HTR-8/SVneo (cell line): ENCODE data around the gene PELI2.
"Not testable (repeated sequence)": the region's sequence is repeated elsewhere in the genome, so short reads cannot be mapped to it uniquely, and the experiment has no call there.

Experiments
- DNase-seq: peaks from one replicate; pipeline ENCODE4 v3.0.0; 2011; ENCODE audit warnings: low spot score, mixed read lengths; ENCODE audit not compliant: insufficient read length
- FAIRE-seq: peaks from 2 replicates; lab custom pipeline; 2011; peaks lifted over from hg19 to GRCh38; lab: Jason Lieb, UNC

Gene PELI2

DNA sequence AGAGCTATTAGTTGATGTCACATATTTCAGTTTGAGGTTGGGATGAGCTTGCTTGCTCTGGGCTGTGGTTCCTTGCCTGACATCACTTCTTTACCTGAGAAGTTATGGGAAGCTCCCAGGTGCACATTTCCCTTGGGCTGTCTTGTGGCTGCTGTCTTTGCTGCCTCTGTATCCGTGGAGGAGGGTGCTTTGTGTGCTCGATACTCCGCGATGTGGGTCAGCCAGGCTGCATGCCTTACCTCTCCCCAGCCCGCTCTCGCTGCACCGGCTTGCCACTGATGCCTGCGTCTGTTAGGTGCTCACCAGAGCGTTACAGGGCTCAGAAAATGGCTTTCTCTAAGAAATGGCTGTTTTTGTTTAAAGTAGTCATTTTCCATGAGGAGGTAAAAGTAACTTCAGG is 19.6 kb downstream of the PELI2 start:
- no peak for DNase-seq
- FAIRE-seq, result peak; percentile 63

DNA sequence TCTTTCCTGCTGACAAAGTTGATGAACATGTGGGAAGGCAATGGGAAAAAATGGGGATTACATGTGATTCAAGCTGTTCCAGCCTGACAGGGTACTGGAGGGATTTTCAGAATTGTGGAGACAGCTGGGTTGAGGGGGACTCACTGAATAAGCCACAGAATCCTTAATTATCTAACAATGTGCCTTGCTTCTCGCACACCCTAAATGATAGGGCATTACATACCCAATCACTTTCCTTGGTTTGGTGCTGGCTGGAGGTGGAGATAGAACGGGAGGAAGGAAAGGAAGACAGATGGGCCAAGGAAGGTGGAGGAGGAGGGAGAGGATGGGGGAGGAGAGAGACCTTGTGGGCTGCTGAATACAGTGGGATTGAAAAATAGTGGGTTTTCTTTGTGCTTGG is 20.7 kb downstream of the PELI2 start:
- no peak for DNase-seq
- no peak for FAIRE-seq

DNA sequence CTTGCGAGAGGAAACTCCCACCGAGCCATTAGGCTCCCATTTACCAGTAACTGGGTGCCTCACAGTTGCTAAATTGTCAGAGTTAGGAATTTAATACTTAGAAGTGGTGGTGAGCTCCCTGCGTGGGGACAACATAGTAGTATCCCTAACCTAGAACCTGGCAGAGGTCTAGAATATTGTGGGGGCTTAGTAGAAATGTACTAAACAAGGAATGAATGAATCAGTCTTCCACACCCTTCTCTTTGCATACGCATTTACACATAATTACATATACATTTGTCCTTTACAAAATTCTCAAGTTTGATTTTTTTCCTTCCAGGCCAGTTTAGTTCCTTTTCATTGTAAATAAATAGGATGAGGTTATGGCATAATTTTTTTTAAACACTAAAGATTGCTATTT is 24.1 kb downstream of the PELI2 start:
- FAIRE-seq (no peak), DNase-seq (no peak)

DNA sequence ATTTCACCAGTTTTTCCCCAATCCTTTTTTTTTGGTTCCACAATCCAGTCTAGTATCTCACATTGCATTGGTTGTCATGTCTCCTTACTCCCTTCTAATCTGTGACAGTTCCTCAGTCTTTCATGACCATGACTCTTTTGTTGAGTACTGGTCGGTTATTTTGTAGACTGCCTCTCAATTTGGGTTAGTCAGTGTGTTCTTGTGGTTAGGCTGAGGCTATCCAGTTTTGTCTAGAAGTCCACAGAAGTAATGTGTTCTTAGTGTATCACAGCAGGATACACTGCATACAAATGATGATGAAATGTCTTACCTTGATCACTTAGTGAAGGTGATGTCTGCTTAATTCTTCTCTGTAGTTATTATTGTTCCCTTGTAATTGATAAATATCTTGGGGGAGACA is 24.8 kb downstream of the PELI2 start:
- no peak for DNase-seq
- no peak for FAIRE-seq

DNA sequence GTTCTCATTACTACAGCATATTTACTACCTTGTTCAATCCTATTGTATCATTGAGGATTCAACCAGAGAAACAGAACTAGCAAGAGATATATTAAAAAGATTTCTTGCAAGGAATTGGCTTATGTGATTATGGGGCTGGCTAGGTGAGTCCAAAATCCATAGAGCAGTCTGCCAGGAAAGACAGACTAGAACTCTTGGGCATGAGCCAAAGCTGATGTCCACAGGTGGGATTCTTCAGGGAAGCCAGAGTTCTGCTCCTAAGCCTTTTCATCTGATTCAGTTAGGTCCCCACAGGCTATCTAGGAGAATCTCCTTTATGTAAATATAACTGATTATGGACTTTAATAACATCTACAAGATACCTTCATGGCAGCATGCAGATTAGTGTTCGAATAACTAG is 26.0 kb downstream of the PELI2 start:
- DNase-seq (no peak), FAIRE-seq (no peak)

DNA sequence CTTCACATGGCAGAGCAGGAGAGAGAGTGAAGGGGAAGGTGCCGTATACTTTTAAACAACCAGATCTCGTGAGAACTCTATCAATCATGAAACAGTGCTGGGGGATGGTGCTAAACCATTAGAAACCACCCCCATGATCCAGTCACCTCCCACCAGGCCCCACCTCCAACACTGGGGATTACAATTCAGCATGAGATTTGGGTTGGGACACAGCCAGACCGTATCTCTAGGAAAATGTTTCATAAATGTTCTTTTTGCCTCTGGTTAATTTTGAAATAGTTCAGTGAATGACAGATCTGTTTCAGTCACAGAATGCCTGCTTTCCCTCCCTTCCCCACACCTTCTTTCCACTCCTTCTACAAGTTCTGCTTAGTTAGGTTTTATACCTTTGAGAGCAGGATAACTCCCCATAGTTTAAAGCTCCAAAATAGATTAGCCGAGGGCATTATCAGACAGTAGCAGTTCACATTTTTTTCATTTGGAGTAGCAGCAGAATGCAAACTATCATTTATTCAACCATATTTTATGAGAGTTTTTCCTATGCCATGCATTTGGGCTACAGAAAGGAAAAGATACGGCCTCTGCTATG is 27.1 kb downstream of the PELI2 start:
- DNase-seq, result no peak
- no peak for FAIRE-seq

DNA sequence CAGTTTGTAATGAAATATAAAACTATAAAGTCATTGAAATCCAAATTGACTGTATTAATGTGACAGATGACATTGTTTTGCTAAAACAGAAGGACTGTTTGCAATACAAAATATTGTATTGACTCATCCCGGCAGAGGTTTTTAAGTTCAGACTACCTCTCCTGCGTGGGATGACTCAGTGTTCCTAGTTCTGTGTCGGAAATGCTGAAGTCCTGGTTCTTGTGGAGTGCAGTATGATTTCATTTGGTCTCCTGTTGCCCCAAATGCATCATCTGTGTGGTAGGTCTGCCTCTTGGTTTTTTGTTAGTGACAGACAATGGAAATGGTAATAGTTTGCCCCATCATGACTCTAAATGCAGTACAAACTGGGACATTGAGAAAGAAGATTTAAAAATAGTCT is 27.8 kb downstream of the PELI2 start:
- DNase-seq (no peak), FAIRE-seq (peak; percentile 44)

DNA sequence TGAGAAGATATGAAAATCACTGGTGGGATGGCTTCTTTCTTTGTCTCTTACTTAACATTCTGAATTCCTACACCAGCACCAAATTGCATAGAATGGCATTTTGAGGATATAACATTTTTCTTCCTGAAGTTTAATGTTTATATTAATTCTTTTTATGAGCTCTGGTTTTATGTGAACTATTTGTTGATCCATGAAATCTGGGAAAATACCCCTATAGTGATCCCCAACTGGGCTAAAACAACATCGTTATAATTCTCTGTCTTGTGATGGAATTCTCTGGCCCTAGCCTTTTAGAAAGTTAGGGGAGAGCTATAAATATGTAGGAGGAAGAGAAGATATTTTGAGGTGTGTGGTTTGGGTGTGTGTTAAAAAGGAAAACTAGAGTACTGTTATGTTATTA is 29.2 kb downstream of the PELI2 start:
- no peak for FAIRE-seq
- DNase-seq, result no peak

DNA sequence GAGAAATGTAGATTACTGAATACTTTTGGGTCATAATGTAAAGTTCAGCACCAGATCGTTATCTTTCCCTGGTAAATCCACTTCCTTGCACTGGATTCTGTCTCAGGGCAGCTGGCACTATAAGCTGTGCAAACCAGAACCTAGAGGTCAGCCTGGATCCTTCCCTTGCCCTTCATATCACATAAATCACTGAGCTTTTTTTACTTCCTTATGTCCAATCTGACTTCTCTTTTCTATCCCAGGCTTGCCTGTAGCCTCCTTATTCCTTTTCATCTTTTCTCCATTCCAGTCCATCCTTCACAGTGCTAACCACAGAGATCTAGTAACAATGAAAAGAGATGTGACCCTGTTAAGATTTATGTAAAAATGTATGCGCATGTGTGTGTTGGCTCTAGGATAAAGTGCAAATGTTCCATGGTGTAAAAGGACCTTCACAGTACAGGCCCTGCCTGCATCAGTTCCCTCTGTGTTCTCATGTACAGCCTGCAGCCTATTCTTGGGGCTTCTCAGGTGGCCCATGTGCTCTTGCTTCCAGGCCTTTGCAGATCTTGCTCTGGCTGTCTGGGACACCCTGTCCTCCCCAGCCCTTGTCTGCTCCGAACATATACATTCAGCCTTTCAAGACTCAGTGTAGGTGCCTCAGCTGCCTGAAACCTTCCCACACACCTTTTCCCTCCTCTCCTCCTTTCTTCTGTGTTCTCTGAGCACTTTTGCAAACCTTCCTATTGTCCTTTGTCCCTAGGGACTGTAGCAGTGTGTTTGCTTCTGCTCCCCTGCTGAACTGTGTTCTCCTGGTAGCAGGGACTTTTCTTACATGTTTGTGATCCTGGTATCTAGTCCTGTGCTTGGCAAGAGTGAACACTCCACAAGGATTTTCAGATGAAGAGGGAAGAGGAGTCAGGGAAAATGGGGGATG is 30.0 kb downstream of the PELI2 start:
- DNase-seq (no peak), FAIRE-seq (no peak)

DNA sequence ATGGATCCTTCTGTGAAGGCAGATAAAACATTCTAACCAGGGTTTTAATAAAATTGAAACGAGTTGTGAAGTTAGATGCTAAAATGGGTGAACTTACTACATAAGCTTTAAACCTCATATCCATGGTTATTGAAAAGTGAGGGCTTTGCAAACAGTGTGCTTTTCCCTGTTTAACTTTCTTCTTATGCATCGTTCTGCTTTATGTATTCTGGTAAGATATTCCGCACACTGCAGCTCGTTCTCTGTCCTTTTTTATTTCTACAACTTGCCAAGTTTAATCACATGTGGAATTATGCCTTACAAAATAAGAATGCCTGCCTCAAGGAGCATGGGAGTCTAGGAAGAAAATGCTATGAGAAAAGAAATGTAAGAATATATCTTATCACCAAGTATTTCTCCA is 30.9 kb downstream of the PELI2 start:
- DNase-seq (no peak), FAIRE-seq (no peak)

DNA sequence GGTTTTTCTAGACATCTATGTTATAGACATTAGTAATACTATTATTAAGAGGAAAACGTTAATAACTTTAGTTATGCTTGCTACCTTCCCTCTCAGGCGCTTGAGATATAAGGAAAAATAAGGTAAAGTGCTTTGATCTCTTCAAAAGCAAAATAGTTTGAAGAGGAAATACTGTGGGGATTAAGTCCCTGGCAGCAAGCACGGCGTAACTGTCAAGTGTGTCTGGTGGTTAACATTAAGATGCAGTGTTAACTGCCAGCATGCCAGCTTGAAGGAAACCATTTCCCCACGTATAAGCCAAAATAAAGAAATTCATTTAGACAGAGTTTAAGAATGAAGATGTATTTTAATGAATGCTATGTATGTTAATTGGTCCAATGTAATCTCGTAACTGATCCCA is 31.8 kb downstream of the PELI2 start:
- DNase-seq (no peak), FAIRE-seq (no peak)

DNA sequence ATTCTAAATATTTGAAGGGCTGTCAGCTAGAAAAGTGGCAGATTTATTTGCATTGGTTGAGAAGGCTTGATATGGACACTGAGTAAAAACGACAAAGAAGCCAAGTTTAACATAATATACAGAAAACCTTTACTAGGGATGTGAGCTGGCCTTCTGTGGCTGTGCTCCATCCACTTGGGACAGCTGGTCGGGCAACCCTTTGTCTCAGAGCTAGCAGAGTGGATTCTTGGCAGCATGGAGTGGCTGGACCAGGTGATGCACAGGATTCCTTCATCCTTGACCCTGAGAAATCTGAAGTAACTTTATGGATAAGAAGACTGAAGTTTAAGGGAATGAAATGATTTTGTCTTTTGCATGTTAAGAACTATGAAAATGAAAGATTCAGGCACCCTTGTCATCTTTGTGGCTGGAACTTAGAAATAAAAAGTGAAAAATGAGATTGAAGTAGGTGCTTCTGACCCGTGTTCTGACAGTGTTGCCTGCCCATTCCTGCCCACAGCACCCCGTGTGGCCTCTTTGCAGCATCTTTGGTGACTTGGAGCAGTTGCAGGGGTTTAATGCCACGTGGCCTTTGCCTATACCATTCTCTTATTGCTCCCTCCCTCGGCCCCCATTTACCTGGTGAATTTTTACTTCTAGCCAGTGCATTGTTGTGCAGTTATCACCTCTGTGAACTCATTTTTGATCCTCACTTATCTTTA is 32.6 kb downstream of the PELI2 start:
- peak; percentile 13 for FAIRE-seq
- no peak for DNase-seq

DNA sequence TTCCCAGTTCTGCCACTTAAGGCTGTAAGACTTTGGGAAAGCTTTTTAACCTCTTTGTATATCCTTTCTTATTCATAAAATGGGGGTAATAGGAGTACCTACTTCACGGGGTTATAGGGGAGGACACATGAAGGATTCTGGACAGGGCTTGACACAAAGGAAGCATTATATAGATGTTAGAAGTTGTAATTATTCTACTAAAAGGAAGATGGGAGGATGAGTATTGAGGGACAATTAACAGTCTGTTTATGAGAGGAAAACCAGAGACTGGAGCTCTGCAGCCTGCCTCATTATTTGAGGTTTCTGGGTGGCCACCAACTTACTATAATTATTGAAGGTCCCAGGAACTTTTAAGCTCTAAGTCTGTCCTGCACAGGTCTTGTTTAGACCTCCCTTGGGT is 34.0 kb downstream of the PELI2 start:
- DNase-seq (no peak), FAIRE-seq (no peak)

DNA sequence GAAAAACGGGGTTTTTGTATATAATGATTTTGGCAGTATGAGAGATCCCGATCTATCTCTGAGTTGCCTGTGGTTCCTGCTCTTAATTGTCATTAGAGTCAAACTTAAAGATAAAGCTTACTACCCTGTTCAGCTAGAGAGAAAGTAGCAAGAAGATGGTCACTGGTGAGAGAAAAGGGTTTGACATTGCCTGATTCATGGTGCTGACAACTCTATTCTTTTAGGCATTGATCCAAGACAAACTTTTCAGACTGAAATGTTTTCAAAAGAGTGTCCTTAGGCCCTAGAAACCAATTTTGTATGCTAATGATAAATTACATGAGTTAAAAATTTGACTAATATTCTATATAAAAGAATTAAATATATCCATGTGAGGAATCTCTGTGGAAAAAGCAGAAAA is 35.1 kb downstream of the PELI2 start:
- FAIRE-seq, result no peak

DNA sequence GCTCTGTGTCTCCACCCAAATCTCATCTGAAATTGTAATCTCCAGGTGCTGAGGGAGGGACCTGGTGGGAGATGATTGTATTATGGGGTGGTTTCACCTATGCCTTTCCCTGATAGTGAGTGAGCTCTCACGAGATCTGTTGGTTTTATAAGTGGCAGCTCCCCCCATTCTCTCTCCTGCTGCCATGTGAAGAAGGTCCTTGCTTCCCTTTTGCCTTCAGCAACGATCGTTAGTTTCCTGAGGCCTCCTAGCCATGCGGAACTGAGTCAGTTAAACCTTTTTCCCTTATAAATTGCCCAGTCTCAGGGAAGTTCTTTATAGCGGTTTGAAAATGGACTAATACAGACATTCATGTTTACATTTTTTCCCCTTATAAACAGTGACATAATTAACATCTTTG is 36.1 kb downstream of the PELI2 start:
- DNase-seq, result no peak
- no peak for FAIRE-seq

More for the DNA sequence above, 35.1 kb downstream of the PELI2 start:
- DNase-seq, result no peak

DNA sequence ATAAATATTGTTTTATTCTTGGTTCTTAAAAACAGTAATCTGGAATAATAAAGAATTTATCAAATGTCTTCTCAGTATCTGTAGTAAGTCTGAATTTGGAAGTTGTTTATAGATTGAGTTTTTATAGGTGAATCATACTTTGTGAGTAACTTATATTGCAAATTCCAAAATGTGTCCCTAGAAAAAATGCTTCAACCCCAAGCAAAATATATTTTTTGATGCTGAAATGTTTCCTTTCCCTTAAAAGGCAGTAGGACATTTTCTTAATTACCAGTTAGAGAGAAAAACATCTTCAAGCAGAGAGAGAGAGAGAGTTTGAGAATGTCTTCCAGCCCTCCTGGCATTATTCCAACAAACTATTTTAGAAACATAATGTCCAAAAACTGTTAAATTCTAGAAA is 37.9 kb downstream of the PELI2 start:
- FAIRE-seq, result no peak
- DNase-seq, result no peak

DNA sequence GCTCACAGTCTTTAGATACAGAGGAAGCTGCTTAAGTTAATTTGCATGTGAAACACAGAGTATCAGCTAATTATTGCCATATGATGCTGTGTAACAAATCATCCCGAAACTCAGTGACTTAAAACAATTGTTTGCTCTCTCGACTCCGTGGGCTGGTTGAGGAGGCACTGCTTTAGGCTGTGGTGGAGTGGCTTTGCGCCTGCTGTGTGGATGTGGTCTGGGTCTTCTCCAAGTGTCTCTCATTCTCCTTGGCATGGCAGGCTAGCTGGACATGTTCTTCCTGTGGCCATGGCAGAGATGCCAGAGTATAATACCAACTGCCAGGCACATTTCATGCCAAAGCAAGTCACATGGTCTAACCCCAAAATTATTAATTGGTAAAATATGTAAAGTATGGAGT is 40.9 kb downstream of the PELI2 start:
- FAIRE-seq (peak; percentile 66), DNase-seq (no peak)

DNA sequence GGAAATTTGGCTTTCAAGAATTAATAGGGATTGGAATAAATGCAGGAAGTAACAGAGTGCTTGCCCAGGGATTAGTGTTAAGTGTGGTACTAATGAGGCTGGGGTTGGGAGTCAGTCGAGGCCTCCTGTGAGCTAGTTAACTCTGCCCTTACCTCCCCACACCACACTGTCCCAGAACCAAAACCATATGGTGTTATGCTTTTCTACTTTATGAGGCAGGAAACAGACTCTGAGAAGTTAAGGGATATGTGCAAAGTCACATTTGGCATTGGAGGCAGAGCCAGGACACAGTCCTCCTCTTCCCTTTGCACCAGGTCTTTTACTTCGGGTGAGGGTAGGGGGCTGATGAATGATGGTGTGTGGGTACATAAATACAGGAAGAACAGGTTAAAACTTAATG is 41.9 kb downstream of the PELI2 start:
- FAIRE-seq, result no peak
- no peak for DNase-seq

DNA sequence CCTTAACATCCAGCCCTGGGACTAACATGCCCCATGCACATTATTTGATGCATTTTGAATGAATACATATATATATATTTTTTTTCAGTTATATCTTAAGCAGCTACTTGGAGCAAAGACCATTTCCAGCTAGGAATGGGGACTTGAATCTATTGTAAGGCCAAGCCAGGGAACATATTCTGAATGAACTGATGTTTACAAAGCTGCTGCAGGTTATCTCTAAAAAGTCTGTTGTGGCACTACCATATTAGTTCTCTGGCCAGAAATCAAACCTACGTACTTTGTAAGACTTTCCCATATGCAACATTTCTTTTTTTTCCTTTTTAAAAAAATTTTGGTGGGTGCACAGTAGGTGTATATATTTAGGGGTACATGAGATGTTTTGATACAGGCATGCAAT is 43.4 kb downstream of the PELI2 start:
- DNase-seq (no peak), FAIRE-seq (no peak)

DNA sequence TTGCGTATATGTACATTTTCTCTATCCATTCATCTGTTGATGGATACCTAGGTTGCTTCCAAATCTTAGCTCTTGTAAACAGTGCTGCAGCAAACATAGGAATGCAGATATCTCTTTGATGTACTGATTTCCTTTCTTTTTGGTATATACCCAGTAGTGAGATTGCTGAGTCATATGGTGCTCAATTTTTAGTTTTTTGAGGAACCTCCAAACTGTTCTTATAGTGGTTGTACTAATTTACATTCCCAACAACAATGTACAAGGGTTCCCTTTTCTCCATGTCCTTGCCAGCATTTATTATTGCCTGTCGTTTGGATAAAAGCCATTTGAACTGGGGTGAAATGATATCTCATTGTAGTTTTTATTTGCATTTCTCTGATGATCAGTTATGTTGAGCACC is 44.3 kb downstream of the PELI2 start:
- FAIRE-seq, result no peak
- no peak for DNase-seq

DNA sequence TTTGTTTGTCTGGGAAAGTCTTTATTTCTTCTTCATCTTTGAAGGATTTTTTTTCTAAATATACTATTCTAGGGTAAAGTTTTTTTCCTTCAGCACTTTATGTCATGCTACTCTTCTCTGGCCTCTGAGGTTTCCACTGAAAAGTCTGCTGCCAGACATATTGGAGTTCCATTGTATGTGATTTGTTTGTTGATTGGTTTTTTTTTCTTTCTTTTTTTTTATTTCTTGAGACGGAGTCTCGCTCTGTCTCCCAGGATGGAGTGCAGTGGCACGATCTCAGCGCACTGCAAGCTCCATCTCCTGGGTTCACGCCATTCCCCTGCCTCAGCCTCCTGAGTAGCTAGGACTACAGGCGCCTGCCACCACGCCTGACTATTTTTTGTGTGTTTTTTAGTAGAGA is 48.4 kb downstream of the PELI2 start:
- not testable (repeated sequence) for DNase-seq, FAIRE-seq
